Neural crest cell (in vitro differentiated cells): ENCODE data around the gene TSC22D3. TPM values are rescaled to one million over a fixed set of nuclear protein-coding genes. Genes with fewer than 3 reads are reported as not detected.
A peak's percentile ranks its signal among the peaks of the same experiment; 100 is the strongest.

Source experiments
- DNase-seq: peaks from one replicate; pipeline ENCODE4 v3.0.0; 2021; ENCODE audit warnings: low read depth, mixed read lengths, low spot score
- H3K27ac Mint-ChIP-seq: one replicate; pipeline ENCODE4 v1.8.0; 2021; ENCODE audit warnings: mild to moderate bottlenecking, mixed read lengths; ENCODE audit not compliant: unreplicated experiment
- H3K27me3 Mint-ChIP-seq: 2 replicates; pipeline ENCODE4 v1.8.0; 2021; ENCODE audit warnings: low read depth, mild to moderate bottlenecking, mixed read lengths
- H3K36me3 Mint-ChIP-seq: 2 replicates; pipeline ENCODE4 v1.8.0; 2021; ENCODE audit warnings: low read depth, mild to moderate bottlenecking, mixed read lengths
- H3K4me1 Mint-ChIP-seq: 2 replicates; pipeline ENCODE4 v1.8.0; 2021; ENCODE audit warnings: mixed read lengths
- H3K4me3 Mint-ChIP-seq: one replicate; pipeline ENCODE4 v1.8.0; 2021; ENCODE audit warnings: mild to moderate bottlenecking, mixed read lengths
- H3K9me3 Mint-ChIP-seq: 2 replicates; pipeline ENCODE4 v1.8.0; 2021; ENCODE audit warnings: mixed read lengths
- total RNA-seq: library from RNA; stranded (reverse); gene quantifications from 2 replicates; pipeline ENCODE4 v1.2.1, GENCODE V29; 2021
- TF ChIP-seq, protein P1 (sequence below): fragments of 200-600 bp; sonication (generic); conservative IDR thresholded peaks from 2 replicates; pipeline ENCODE4 v1.5.0; 2021; ENCODE audit warnings: antibody characterized with exemption, mild to moderate bottlenecking

Gene TSC22D3
- total RNA-seq, 1 donor from 2014 or later, result 22.3 TPM

DNA sequence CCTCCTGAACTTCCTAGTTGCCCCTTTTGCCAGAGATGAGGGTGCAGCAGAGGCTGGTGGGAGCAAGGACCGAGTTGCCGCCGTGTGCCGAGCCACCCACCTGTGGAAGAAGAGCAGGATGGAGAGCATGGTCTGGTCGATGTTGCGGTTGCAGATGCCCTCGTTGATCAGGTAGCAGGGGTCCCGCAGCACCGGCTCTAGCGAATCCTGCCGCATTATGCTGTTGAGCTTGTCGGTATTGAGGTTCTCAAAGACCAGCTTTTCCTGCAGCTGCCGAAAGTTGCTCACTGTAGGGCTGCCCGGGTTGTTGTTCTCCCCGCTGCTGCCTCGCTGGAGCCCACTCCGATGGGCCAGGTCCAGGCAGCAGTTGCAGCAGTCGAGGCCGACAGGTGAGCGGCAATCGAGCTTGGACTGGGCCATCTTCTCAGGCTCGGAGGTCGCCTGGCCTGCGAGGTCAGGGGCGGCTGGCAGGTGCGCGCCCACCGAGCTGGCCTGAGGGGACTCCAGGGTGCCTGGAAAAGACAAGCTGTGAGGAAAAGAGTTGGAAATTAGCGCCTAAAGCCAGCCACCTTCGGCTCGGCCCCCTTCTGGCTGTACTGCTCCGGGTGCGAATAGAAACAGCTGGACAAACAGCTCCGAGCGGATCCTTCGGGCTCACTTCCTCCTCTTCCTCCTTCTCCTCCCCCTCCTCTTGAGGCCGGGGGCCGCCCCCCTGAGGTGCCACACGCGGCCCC is 420 bp downstream of the TSC22D3 start:
- Mint-ChIP-seq H3K27me3 (peaks cover 51% of the 10 kb centered on the region), H3K4me3 (peak overlapping the region; percentile 51), H3K4me1 (peaks cover 12% of the 10 kb centered on the region), H3K36me3 (no peaks in the 10 kb centered on the region), H3K27ac (no peak overlapping the region), H3K9me3 (no peaks in the 10 kb centered on the region)
- TF ChIP-seq, protein P1, sequence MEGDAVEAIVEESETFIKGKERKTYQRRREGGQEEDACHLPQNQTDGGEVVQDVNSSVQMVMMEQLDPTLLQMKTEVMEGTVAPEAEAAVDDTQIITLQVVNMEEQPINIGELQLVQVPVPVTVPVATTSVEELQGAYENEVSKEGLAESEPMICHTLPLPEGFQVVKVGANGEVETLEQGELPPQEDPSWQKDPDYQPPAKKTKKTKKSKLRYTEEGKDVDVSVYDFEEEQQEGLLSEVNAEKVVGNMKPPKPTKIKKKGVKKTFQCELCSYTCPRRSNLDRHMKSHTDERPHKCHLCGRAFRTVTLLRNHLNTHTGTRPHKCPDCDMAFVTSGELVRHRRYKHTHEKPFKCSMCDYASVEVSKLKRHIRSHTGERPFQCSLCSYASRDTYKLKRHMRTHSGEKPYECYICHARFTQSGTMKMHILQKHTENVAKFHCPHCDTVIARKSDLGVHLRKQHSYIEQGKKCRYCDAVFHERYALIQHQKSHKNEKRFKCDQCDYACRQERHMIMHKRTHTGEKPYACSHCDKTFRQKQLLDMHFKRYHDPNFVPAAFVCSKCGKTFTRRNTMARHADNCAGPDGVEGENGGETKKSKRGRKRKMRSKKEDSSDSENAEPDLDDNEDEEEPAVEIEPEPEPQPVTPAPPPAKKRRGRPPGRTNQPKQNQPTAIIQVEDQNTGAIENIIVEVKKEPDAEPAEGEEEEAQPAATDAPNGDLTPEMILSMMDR, result peak; percentile 6
- DNase-seq, result no peak

DNA sequence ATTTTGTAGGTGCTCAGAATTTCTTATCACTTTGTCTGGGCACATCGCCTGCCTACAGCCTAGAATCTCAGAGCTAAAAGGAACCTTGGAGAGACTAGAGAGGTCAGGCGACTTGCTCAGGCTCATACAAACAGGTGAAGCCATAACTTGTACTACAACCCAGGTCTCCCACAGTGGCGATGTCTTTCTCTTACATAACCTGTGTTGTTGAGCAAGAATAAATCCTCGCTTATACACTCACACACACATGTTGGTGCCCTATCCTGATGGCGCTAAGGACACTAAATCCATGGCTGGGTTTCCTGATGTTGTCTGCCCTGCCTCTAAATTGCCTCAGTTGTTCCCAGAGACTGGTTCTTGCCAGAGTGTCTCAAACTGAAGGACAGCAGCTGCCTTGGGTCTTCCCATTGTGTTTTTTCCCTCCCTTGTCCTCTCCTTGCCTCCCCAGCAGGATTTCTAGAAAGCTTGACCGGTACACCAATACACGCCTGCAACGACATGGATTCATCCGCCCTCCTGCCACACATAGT is 1.6 kb downstream of the TSC22D3 start:
- Mint-ChIP-seq H3K36me3 (no peaks in the 10 kb centered on the region), H3K27me3 (peaks cover 55% of the 10 kb centered on the region), H3K27ac (no peak overlapping the region), H3K9me3 (no peaks in the 10 kb centered on the region), H3K4me3 (peak overlapping the region; percentile 27), H3K4me1 (peaks cover 12% of the 10 kb centered on the region)
- TF ChIP-seq, protein P1, result no peak
- no peak for DNase-seq

DNA sequence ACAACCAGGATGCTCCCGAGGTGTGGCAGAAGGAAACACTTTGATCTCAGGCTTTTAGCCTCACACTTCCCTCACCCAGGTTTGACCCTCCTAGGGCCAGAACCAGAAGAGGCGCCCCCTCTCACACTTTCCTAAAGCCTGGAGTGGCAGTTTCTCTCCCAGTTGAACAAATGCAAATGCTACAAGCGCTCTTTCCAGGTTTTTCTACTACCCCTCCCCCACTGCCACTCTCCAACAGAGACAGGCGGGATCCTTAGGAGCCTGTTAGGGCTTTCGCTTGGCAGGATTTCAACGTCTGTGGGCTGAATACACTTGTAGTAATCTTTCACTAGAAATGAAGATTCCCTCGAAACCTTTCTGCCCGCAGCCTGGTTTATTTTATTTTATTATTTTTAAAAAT is 2.4 kb downstream of the TSC22D3 start:
- TF ChIP-seq, protein P1, result no peak
- Mint-ChIP-seq H3K4me3 (no peak overlapping the region), H3K9me3 (no peaks in the 10 kb centered on the region), H3K36me3 (no peaks in the 10 kb centered on the region), H3K27me3 (peaks cover 55% of the 10 kb centered on the region), H3K27ac (no peak overlapping the region), H3K4me1 (peaks cover 12% of the 10 kb centered on the region)
- DNase-seq, result no peak

DNA sequence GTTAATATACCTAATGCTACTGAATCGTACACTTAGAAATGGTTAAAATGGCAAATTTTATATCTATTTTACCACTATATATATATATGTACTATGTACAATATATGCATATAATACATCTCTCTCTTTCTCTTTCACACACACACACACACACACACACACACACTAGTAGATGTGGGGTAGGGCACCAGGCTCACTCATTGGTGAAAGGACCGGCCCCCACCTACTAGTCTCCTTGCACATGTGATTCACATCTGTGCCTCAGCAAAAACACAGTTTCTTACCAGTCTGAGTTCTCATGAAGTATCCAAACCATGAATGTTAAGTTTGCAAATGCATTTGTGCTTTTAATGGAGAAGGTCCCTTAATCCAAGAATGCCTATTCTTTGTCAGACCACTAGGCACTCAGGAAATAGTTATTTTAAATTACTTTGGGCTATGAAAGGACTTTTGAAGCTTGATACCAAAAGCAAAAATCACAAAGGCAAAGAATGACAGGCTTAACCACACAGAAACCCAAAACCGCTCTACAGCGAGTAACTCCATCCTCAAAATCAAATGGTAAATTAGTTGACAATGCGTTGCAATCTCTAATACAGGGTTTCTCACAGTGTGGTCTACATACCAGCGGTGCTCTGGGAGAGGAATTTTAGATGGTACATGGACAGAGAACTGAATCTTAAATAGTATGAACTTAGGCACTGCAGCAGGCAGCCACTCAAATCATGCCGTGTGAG is 5.8 kb downstream of the TSC22D3 start:
- Mint-ChIP-seq H3K27me3 (peaks cover 36% of the 10 kb centered on the region), H3K36me3 (no peaks in the 10 kb centered on the region), H3K4me3 (no peak overlapping the region), H3K9me3 (no peaks in the 10 kb centered on the region), H3K4me1 (no peaks in the 10 kb centered on the region), H3K27ac (no peak overlapping the region)
- no peak for DNase-seq
- TF ChIP-seq, protein P1, result no peak

DNA sequence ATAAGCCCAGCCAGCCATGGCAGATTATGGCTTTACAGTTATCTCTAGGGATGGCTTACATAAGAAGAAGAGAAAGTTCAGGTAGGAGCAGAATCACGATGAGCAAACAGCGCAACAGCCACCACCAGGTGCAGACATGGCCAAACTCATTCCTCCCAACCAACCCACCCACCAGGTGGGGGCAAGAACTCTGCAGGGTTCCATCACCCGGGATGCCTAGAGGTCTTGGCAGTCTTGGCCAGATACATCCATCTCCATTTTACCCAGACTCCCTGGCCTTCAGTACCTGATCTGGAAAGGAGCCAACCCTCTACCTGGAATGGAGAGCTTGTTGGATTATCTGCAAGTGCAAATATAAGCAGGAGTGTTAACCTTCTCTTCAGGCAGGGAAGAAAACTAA is 7.5 kb downstream of the TSC22D3 start:
- no peak overlapping the region for H3K27ac Mint-ChIP-seq
- H3K9me3 Mint-ChIP-seq, result no peaks in the 10 kb centered on the region
- TF ChIP-seq, protein P1, result no peak
- no peak for DNase-seq
- H3K4me1 Mint-ChIP-seq, result no peaks in the 10 kb centered on the region
- no peaks in the 10 kb centered on the region for H3K36me3 Mint-ChIP-seq
- peaks cover 19% of the 10 kb centered on the region for H3K27me3 Mint-ChIP-seq
- no peak overlapping the region for H3K4me3 Mint-ChIP-seq
